ENCODE results near the gene CAPZA1.

DNA sequence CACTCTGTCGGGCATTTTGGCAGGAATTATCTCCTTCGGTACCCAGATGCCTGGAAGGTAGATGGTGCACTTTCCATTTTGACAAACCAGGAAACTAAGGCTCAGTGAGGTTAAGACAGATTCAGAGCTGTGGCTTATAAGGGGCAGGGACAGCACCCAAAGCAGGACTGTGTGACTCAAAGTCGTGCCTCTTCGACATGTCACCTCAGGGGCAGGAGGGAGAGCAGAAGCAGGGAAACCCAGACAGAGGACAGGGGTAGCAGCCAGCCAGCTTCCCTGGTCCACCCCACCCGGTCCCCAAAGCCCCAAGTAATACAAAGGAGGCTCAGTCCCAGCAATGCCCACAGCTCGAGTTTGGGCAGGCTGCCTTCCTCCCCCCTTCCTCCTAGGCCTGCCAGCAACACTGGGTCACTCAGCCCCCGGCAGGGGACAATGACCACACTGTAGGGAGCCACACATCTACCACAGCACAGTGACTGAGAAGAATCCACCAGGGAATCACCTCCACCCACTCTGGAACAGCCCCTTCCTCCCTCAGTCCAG lies 84.8 kb downstream of the CAPZA1 start:
- no peak for TF ChIP-seq MYC (IDR thresholded peaks at IDR 0.05; ENCODE audit: insufficient read depth, insufficient read length, insufficient replicate concordance, low read length, severe bottlenecking)
- TF ChIP-seq CTCF (IDR thresholded peaks at IDR 0.05 in 2 of 3, conservative IDR thresholded peaks at IDR 0.05 in 1 of 3; ENCODE audit: control insufficient read depth in 2 of 3, extremely low read depth in 1 of 3, insufficient read depth in 1 of 3, low read depth in 3 of 3, low read length in 3 of 3), result no peak
- TF ChIP-seq CHD4 (IDR thresholded peaks at IDR 0.05), result no peak
- TF ChIP-seq, protein P1, sequence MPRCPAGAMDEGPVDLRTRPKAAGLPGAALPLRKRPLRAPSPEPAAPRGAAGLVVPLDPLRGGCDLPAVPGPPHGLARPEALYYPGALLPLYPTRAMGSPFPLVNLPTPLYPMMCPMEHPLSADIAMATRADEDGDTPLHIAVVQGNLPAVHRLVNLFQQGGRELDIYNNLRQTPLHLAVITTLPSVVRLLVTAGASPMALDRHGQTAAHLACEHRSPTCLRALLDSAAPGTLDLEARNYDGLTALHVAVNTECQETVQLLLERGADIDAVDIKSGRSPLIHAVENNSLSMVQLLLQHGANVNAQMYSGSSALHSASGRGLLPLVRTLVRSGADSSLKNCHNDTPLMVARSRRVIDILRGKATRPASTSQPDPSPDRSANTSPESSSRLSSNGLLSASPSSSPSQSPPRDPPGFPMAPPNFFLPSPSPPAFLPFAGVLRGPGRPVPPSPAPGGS (IDR thresholded peaks at IDR 0.05; ENCODE audit: borderline replicate concordance, insufficient read depth, low read depth, low read length, poor library complexity, severe bottlenecking), result no peak
- TF ChIP-seq ZBED1 (IDR thresholded peaks at IDR 0.05; ENCODE audit: borderline replicate concordance), result no peak
- TF ChIP-seq FOXM1 (IDR thresholded peaks at IDR 0.05; ENCODE audit: low read depth, low read length), result no peak
- TF ChIP-seq CREB1 (IDR thresholded peaks at IDR 0.05; ENCODE audit: low read depth), result no peak
- TF ChIP-seq JUND (IDR thresholded peaks at IDR 0.05; ENCODE audit: low read depth, low read length), result no peak
- no peak for TF ChIP-seq CEBPB (IDR thresholded peaks at IDR 0.05; ENCODE audit: borderline replicate concordance in 1 of 2, low read depth in 2 of 2, low read length in 2 of 2)
- no peak for TF ChIP-seq MAX (IDR thresholded peaks at IDR 0.05; ENCODE audit: low read depth, low read length)
- no peak for TF ChIP-seq BCLAF1 (IDR thresholded peaks at IDR 0.05)
